ENCODE data around the gene TRMT44. TPM values are rescaled to one million over a fixed set of nuclear protein-coding genes. Genes with fewer than 3 reads are reported as not detected.

TRMT44 gene
- total and polyA plus RNA-seq, 7 donors, result 2.1 to 29.1 (median 14.2) TPM

GRCh38 chr4:8401665-8402064, 38.9 kb upstream of the TRMT44 start:
- WGBS, 2 donors, result 94 to 96% methylated on average over 10 of the region's 10 CpGs
- no peak for DNase-seq
- intact Hi-C loops (cut with DNase I), result loop anchor here (2.0 to 10.0 kb wide), 3 partner anchors 127 to 247 kb away; partner anchors contain the start of gene ABLIM2
- Histone ChIP-seq H3K4me3 (no peak overlapping the region), H3K27ac (peak overlapping the region; percentile 75 to 90 (median 80)), H3K36me3 (peaks cover 12 to 65% (median 37%) of the 10 kb centered on the region in 4 donors), H3K9me3 (no peaks in the 10 kb centered on the region), H3K4me1 (peaks cover 0 to 27% (median 23%) of the 10 kb centered on the region in 4 donors), H3K27me3 (no peaks in the 10 kb centered on the region)
- TF ChIP-seq CTCF (IDR thresholded peaks at IDR 0.05) (no peak), POLR2A (IDR thresholded peaks at IDR 0.05) (no peak), EP300 (IDR thresholded peaks at IDR 0.05) (no peak), POLR2AphosphoS5 (IDR thresholded peaks at IDR 0.05) (no peak)

GRCh38 chr4:8402181-8402597, 38.4 kb upstream of the TRMT44 start:
- intact Hi-C loops (cut with DNase I), result loop anchor here (2.0 to 10.0 kb wide), 3 partner anchors 127 to 247 kb away; partner anchors contain the start of gene ABLIM2
- WGBS, 2 donors, result 79 to 84% methylated on average over 11 of the region's 11 CpGs
- Histone ChIP-seq H3K4me3 (no peak overlapping the region), H3K36me3 (peaks cover 12 to 62% (median 34%) of the 10 kb centered on the region in 4 donors), H3K4me1 (peaks cover 0 to 27% (median 23%) of the 10 kb centered on the region in 4 donors), H3K9me3 (no peaks in the 10 kb centered on the region), H3K27ac (peak overlapping the region; percentile 75 to 90 (median 80)), H3K27me3 (no peaks in the 10 kb centered on the region)
- TF ChIP-seq CTCF (IDR thresholded peaks at IDR 0.05), result no peak
- peak in 1 of 4 donors; percentile 79 for TF ChIP-seq EP300 (IDR thresholded peaks at IDR 0.05)
- no peak for TF ChIP-seq POLR2A (IDR thresholded peaks at IDR 0.05)
- peak in 3 of 4 donors; percentile 18 to 72 (median 32) for TF ChIP-seq POLR2AphosphoS5 (IDR thresholded peaks at IDR 0.05)
- DNase-seq, result peak; percentile 84

GRCh38 chr4:8402640-8403039, 37.9 kb upstream of the TRMT44 start:
- Histone ChIP-seq H3K4me1 (peaks cover 0 to 27% (median 23%) of the 10 kb centered on the region in 4 donors), H3K27me3 (no peaks in the 10 kb centered on the region), H3K4me3 (no peak overlapping the region), H3K9me3 (no peaks in the 10 kb centered on the region), H3K36me3 (peaks cover 12 to 62% (median 34%) of the 10 kb centered on the region in 4 donors), H3K27ac (peak overlapping the region; percentile 75 to 90 (median 80))
- intact Hi-C loops (cut with DNase I), result loop anchor here (1.0 to 10.0 kb wide), 4 partner anchors 128 to 248 kb away; partner anchors contain the start of gene ABLIM2
- no peak for DNase-seq
- TF ChIP-seq POLR2AphosphoS5 (IDR thresholded peaks at IDR 0.05) (peak in 2 of 4 donors; percentile 3 to 38), POLR2A (IDR thresholded peaks at IDR 0.05) (no peak), EP300 (IDR thresholded peaks at IDR 0.05) (no peak)
- WGBS, 2 donors, result 76 to 91% methylated on average over 14 of the region's 14 CpGs

GRCh38 chr4:8403173-8403753, 37.3 kb upstream of the TRMT44 start:
- peak; percentile 83 to 97 (median 88) for TF ChIP-seq CTCF (IDR thresholded peaks at IDR 0.05)
- no peak for TF ChIP-seq POLR2A (IDR thresholded peaks at IDR 0.05)
- TF ChIP-seq POLR2AphosphoS5 (IDR thresholded peaks at IDR 0.05), result peak in 3 of 4 donors; percentile 43 to 63 (median 44)
- peak; percentile 93 for DNase-seq
- 47 to 48% methylated on average over 12 of the region's 12 CpGs for WGBS, 2 donors
- no peaks in the 10 kb centered on the region for H3K27me3 ChIP-seq
- peak overlapping the region; percentile 75 to 90 (median 80) for H3K27ac ChIP-seq
- no peak overlapping the region for H3K4me3 ChIP-seq
- peaks cover 12 to 63% (median 36%) of the 10 kb centered on the region in 4 donors for H3K36me3 ChIP-seq
- intact Hi-C loops (cut with DNase I), result loop anchor here (1.0 to 10.0 kb wide), 4 partner anchors 128 to 248 kb away; partner anchors contain the start of gene ABLIM2
- no peaks in the 10 kb centered on the region for H3K9me3 ChIP-seq
- H3K4me1 ChIP-seq, result peaks cover 0 to 27% (median 23%) of the 10 kb centered on the region in 4 donors

GRCh38 chr4:8403976-8404375, 36.6 kb upstream of the TRMT44 start:
- TF ChIP-seq EP300 (IDR thresholded peaks at IDR 0.05) (no peak), POLR2A (IDR thresholded peaks at IDR 0.05) (no peak), CTCF (IDR thresholded peaks at IDR 0.05) (no peak), POLR2AphosphoS5 (IDR thresholded peaks at IDR 0.05) (no peak)
- DNase-seq, result no peak
- H3K27me3 ChIP-seq, result no peaks in the 10 kb centered on the region
- peaks cover 11 to 63% (median 31%) of the 10 kb centered on the region in 4 donors for H3K36me3 ChIP-seq
- intact Hi-C loops (cut with DNase I), result loop anchor here (1.0 to 10.0 kb wide), 4 partner anchors 129 to 249 kb away; partner anchors contain the start of gene ABLIM2
- H3K9me3 ChIP-seq, result no peaks in the 10 kb centered on the region
- peak overlapping the region in 3 of 4 donors; percentile 75 to 90 (median 76) for H3K27ac ChIP-seq
- peaks cover 0 to 27% (median 23%) of the 10 kb centered on the region in 4 donors for H3K4me1 ChIP-seq
- no peak overlapping the region for H3K4me3 ChIP-seq
- WGBS, 2 donors, result 71 to 91% methylated on average over 13 of the region's 13 CpGs
